Esophagus squamous epithelium (tissue), 4 donors: ENCODE results near the gene FYCO1.

Experiments used
- POLR2A ChIP-seq, 4 donors: fragments of 450-650 bp; IDR thresholded peaks; one replicate each; pipeline ENCODE4 v1.6.1; 2017; ENCODE audit warnings: antibody characterized with exemption in 4 of 4, mild to moderate bottlenecking in 4 of 4, moderate library complexity in 3 of 4
- TF ChIP-seq, protein P1 (sequence below), 6 experiments: fragments of 450-650 bp in 4 of 6; fragments of 200-600 bp in 2 of 6; sonication (generic) in 2 of 6; IDR thresholded peaks; one replicate each; pipeline ENCODE4 v1.5.1; 2016 to 2019; ENCODE audit warnings: antibody characterized with exemption in 6 of 6, mild to moderate bottlenecking in 4 of 6, moderate library complexity in 4 of 6

GRCh38 chr3:45959201-45959600 is 36.4 kb downstream of the FYCO1 start:
- TF ChIP-seq, protein P1, sequence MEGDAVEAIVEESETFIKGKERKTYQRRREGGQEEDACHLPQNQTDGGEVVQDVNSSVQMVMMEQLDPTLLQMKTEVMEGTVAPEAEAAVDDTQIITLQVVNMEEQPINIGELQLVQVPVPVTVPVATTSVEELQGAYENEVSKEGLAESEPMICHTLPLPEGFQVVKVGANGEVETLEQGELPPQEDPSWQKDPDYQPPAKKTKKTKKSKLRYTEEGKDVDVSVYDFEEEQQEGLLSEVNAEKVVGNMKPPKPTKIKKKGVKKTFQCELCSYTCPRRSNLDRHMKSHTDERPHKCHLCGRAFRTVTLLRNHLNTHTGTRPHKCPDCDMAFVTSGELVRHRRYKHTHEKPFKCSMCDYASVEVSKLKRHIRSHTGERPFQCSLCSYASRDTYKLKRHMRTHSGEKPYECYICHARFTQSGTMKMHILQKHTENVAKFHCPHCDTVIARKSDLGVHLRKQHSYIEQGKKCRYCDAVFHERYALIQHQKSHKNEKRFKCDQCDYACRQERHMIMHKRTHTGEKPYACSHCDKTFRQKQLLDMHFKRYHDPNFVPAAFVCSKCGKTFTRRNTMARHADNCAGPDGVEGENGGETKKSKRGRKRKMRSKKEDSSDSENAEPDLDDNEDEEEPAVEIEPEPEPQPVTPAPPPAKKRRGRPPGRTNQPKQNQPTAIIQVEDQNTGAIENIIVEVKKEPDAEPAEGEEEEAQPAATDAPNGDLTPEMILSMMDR (IDR thresholded peaks at IDR 0.05): no peak
- no peak for TF ChIP-seq POLR2A (IDR thresholded peaks at IDR 0.05)
